LHCN-M2 (cell line): ENCODE results near the gene DAPP1. TPM values are rescaled to one million over a fixed set of nuclear protein-coding genes. Genes with fewer than 3 reads are reported as not detected.

Experiments
- DNase-seq: peaks from one replicate; pipeline ENCODE4 v3.0.0-alpha.2; 2012; ENCODE audit warnings: low read depth
- total RNA-seq: library from RNA; depleted of rRNA; stranded (reverse); fragments of >200 nt; gene quantifications from 2 replicates; pipeline ENCODE4 v1.2.3, GENCODE V29; 2014; rRNA removed

The DAPP1 gene
- total RNA-seq, 1 experiment from 2014 or later, result not detected

DNA sequence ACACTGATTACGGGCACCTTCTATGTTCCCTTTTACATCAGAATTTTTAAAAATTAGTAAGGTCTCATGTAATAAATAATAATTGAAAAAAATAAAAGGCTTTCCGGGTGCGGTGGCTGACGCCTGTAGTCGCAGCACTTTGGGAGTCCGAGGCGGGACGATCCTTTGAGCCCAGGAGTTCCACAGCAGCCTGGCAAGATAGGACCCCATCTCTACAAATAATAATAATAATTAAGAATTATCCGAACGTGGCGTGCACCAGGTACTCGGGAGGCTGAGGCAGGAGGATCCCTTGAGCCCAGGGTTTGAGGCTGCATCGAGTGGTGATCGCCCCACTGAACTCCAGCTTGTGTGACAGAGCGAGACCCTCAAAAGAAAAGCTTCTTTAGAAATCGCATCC lies 78.4 kb downstream of the DAPP1 start:
- DNase-seq, result no peak

DNA sequence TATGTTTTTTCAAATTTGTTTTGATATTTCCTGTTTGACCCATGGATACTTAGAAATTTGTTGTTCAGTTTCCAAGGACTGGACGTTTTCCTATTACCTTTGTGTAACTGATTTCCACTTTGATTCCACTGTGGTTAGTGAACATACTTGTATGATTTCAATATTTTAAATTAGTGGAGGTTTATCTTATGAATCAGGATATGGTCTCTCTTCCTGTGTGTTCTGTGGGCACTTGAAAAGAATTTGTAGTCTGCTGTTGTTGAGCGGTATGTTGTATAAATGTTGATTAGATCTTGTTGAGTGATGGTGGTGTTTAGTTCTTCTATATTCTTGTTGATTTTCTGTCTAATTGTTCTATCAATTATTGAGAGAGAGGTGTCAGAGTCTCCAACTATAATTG lies 98.8 kb downstream of the DAPP1 start:
- DNase-seq, result no peak

DNA sequence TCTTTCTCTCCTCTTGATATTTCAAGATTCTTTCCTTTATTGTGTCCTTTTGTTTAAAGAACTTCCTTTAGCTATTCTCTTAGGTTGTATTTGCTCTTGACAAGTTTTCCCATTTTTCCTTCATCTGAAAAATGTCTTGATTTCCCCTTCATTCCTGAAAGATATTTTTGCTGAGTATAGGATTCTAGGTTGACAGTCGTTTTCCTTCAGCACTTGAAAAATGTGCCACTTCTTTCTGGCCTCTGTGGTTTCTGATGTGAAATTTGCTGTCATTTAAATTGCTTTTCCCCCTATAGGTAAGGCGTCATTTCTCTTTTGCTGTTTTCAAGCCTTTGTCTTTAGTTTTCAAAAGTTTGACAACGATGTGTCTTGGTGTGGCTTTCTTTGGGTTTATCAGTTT lies 100.9 kb downstream of the DAPP1 start:
- DNase-seq, result no peak

DNA sequence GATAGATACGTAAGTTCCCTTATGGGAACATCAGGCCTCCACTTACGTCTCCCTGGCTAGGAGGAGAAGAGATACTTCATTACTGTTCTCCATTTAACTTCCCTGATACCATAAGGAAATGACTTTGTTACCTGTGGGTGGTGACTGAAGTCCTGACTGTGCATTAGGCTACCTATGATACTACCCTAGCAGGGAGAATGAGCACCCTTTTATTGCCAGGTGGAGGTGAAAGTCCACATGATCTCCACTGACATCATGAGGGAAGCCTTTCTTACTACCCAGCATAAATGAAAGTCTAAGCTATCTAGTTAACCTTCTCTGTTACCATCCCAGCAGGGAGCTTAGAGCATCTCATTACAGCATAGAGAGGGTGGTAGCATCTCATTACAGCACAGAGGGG lies 102.0 kb downstream of the DAPP1 start:
- no peak for DNase-seq

Other genes with a start within 250 kb of the DAPP1 start
- 0.06 TPM in 1 of 2 replicates, not detected in the other for gene MTTP, start 242.0 kb upstream of the DAPP1 start, total RNA-seq
- gene C4orf54, start 159.0 kb upstream of the DAPP1 start, total RNA-seq, result 0.19 and 0.29 TPM in 2 replicates
- 36.4 and 51.8 TPM in 2 replicates for gene LAMTOR3, start 77.6 kb downstream of the DAPP1 start, total RNA-seq
- gene DNAJB14, start 129.8 kb downstream of the DAPP1 start, total RNA-seq, result 33.9 and 37.4 TPM in 2 replicates
- gene H2AZ1, start 133.4 kb downstream of the DAPP1 start, total RNA-seq, result 946 and 1,104 TPM in 2 replicates